ENCODE data around the gene TMEM243.

TMEM243 gene

DNA sequence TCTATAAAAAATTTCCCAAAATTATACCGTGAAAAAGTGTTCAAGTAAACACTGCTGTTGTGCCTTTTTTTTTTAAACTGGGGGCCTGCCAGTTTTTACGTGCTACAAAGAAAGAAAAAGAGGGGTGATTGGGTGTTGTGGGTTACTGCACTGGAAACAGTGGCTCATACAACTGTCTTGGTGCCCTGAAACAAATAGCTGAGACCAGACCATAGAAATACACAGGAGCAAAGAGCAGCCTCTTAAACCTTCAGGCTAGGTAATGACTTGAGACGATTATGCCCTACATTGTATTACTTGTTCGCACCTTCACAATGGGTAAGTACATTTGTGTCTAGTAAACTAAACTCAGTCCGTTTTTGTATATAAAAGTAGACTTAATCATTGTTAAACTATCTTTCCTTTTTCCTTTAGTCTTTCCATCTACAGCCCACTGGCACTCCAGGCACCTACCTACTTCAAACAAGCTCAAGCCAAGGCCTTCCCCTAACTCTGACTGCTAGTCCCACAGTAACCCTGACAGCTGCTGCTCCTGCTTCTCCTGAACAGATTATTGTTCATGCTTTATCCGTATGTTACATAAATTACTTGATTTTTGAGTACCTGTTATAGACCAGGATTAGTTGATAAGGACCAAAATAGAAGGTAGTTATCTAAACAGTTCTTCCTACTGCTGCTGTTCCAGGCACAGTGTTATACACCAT, 26.6 kb downstream of the TMEM243 start:
- DNase-seq: no peak
- no peaks in the 10 kb centered on the region for H3K27me3 ChIP-seq
- H3K9me3 ChIP-seq: no peaks in the 10 kb centered on the region
- peaks cover 79 to 92% (median 87%) of the 10 kb centered on the region in 3 donors for H3K36me3 ChIP-seq
- TF ChIP-seq CTCF (IDR thresholded peaks at IDR 0.05): no peak
- intact Hi-C loops (cut with DNase I; ENCODE audit: low total_unique reads): no loop called here
- no peaks in the 10 kb centered on the region for H3K4me1 ChIP-seq
- H3K4me3 ChIP-seq: no peak overlapping the region
- no peak overlapping the region for H3K27ac ChIP-seq

DNA sequence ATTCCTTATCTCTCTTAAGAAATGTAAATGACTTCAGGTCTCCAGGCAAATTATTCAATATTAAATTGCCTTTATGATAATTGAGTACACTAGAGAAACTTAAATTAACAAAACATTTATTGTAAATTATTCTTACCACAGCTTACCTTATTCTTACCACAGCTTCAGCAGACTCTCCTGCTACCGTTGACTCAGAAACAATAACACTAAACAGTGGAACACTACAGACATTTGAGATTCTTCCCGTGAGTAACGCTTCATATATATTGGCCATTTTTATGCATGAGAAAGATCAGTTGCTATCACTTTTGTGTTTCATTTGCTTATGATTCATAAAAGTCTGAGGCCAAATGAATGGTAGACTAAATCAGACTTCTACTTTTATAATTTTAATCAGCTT, 28.7 kb downstream of the TMEM243 start:
- intact Hi-C loops (cut with DNase I; ENCODE audit: low total_unique reads): no loop called here
- Histone ChIP-seq H3K4me3 (no peak overlapping the region), H3K9me3 (no peaks in the 10 kb centered on the region), H3K27me3 (no peaks in the 10 kb centered on the region), H3K36me3 (peaks cover 76 to 93% (median 85%) of the 10 kb centered on the region in 3 donors), H3K4me1 (no peaks in the 10 kb centered on the region), H3K27ac (no peak overlapping the region)
- no peak for DNase-seq
- no peak for TF ChIP-seq CTCF (IDR thresholded peaks at IDR 0.05)

DNA sequence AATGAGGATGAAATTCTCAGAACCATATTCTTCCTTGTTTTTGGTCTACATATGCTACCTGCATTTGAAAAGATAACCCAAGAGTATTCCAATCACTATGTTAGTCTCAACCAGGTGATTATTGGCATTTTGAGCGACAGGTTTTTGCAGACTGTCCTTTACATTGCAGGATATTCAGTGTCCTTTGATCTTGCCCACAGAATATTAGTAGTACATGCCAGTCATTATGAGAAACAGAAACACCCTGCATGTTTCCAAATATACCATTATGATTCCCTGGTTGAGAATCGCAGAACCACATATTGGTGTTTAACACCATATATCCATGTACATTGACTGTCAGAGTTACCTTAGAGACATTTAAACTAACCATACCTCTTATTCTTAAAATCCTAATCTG, 30.6 kb downstream of the TMEM243 start:
- Histone ChIP-seq H3K4me3 (no peak overlapping the region), H3K4me1 (no peaks in the 10 kb centered on the region), H3K9me3 (no peaks in the 10 kb centered on the region), H3K27ac (no peak overlapping the region), H3K27me3 (no peaks in the 10 kb centered on the region), H3K36me3 (peaks cover 73 to 90% (median 85%) of the 10 kb centered on the region in 3 donors)
- no peak for DNase-seq
- no peak for TF ChIP-seq CTCF (IDR thresholded peaks at IDR 0.05)
- intact Hi-C loops (cut with DNase I; ENCODE audit: low total_unique reads): no loop called here

DNA sequence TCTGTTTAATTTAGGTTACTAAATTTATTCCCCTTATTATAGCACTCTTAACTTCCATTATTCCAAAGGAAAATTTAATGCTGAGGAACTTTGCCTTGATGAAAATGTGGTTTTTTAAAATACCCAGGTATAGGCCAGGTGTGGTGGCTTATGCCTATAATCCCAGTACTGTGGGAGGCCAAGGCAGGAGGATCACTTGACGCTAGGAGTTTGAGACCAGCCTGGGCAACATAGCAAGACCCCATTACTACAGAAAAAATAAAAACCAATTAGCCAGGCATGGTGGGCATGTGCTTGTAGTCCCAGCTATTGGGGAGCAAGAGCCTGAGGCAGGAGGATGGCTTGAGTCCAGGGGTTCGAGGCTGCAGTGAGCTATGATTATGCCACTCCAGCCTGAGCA, 32.4 kb downstream of the TMEM243 start:
- no peak for TF ChIP-seq CTCF (IDR thresholded peaks at IDR 0.05)
- Histone ChIP-seq H3K9me3 (no peaks in the 10 kb centered on the region), H3K4me1 (no peaks in the 10 kb centered on the region), H3K27me3 (no peaks in the 10 kb centered on the region), H3K27ac (no peak overlapping the region), H3K4me3 (no peak overlapping the region), H3K36me3 (peaks cover 75 to 93% (median 89%) of the 10 kb centered on the region in 3 donors)
- no peak for DNase-seq
- intact Hi-C loops (cut with DNase I; ENCODE audit: low total_unique reads): no loop called here

DNA sequence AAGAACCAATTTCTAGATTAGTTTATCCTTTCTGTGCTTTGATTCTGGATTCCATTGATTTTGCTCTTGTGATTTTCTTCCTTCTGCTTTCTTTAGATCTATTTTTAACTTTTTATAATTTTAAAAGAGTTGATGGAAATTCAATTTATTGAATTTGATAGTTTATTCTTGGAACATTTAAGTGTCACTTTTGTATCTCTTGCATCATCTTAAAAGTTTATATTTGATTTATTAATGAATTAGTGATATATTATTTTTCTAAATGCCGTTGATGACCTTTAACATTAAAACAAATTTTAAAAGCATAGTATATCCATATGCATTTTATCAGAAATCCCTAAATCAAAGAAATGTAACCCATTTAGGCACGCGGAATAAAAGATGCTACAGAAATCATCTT, 40.4 kb downstream of the TMEM243 start:
- intact Hi-C loops (cut with DNase I; ENCODE audit: low total_unique reads): no loop called here
- no peak for TF ChIP-seq CTCF (IDR thresholded peaks at IDR 0.05)
- H3K27ac ChIP-seq: no peak overlapping the region

More for the DNA sequence above, 40.4 kb downstream of the TMEM243 start:
- Histone ChIP-seq H3K4me1 (no peaks in the 10 kb centered on the region), H3K4me3 (no peak overlapping the region), H3K36me3 (peaks cover 45 to 62% (median 56%) of the 10 kb centered on the region in 3 donors), H3K27me3 (no peaks in the 10 kb centered on the region), H3K9me3 (no peaks in the 10 kb centered on the region)
- no peak for DNase-seq

Measured in tibial artery (tissue), 4 donors.